CD14-positive monocyte (primary cell): ENCODE measurements around the gene TSPAN32. TPM values are rescaled to one million over a fixed set of nuclear protein-coding genes. Genes with fewer than 3 reads are reported as not detected.
"Not testable (repeated sequence)": the region's sequence is repeated elsewhere in the genome, so short reads cannot be mapped to it uniquely, and the experiment has no call there.

ENCODE experiments used
- DNase-seq, 3 donors: peaks; one replicate each; pipeline ENCODE4 v3.0.0-alpha.2; 2011 to 2022
- H2AFZ ChIP-seq: 2 replicates; pipeline ENCODE4 v1.6.0; 2012; ENCODE audit warnings: mild to moderate bottlenecking, low read depth, low read length, inconsistent platforms; ENCODE audit not compliant: insufficient read depth, poor library complexity, severe bottlenecking
- H3K27ac ChIP-seq, 2 donors: 1 replicate in 1 of 2; 2 replicates in 1 of 2; pipeline ENCODE4 v1.5.1; 2012 to 2013; ENCODE audit warnings: low read length in 2 of 2, control low read depth in 1 of 2, inconsistent platforms in 1 of 2, low read depth in 1 of 2, mild to moderate bottlenecking in 1 of 2
- H3K27me3 ChIP-seq, 2 donors: one replicate each; pipeline versions ENCODE4 v1.6.0 to v1.6.1; 2011 to 2013; ENCODE audit warnings: low read length in 2 of 2; ENCODE audit not compliant: control insufficient read depth in 2 of 2, insufficient read depth in 2 of 2
- H3K36me3 ChIP-seq, 2 donors: replicated peaks in 1 of 2; 1 replicate in 1 of 2; 2 replicates in 1 of 2; pipeline versions ENCODE4 v1.5.1 to v1.6.1; 2012 to 2013; ENCODE audit warnings: low read length in 2 of 2, control low read depth in 1 of 2, inconsistent platforms in 1 of 2, mild to moderate bottlenecking in 1 of 2; ENCODE audit not compliant: insufficient read depth in 2 of 2, control insufficient read depth in 1 of 2
- H3K4me1 ChIP-seq, 2 donors: 1 replicate in 1 of 2; 2 replicates in 1 of 2; pipeline versions ENCODE4 v1.5.1 to v1.6.1; 2012 to 2013; ENCODE audit warnings: low read length in 2 of 2, control low read depth in 1 of 2, inconsistent platforms in 1 of 2, mild to moderate bottlenecking in 1 of 2, moderate library complexity in 1 of 2; ENCODE audit not compliant: insufficient read depth in 2 of 2, control insufficient read depth in 1 of 2
- H3K4me2 ChIP-seq: replicated peaks from 2 replicates; pipeline ENCODE3; 2012; ENCODE audit warnings: low read length, moderate library complexity, mild to moderate bottlenecking; ENCODE audit not compliant: poor library complexity, severe bottlenecking; ENCODE audit errors: extremely low read depth
- H3K4me3 ChIP-seq, 3 experiments: fragments of 200-600 bp in 1 of 3; sonication (generic) in 1 of 3; replicated peaks in 1 of 3; 1 replicate in 2 of 3; 2 replicates in 1 of 3; pipeline ENCODE4 v1.5.1; 2011 to 2013; ENCODE audit warnings: low read length in 3 of 3, mild to moderate bottlenecking in 3 of 3, control low read depth in 2 of 3, low read depth in 2 of 3, inconsistent platforms in 1 of 3, moderate library complexity in 1 of 3
- H3K79me2 ChIP-seq: 2 replicates; pipeline ENCODE4 v1.6.0; 2012; ENCODE audit warnings: mild to moderate bottlenecking, control low read depth, inconsistent platforms, low read length, moderate library complexity; ENCODE audit not compliant: insufficient read depth
- H3K9ac ChIP-seq: 2 replicates; pipeline ENCODE4 v1.6.0; 2017; ENCODE audit warnings: low read length, mild to moderate bottlenecking; ENCODE audit not compliant: insufficient read depth, poor library complexity, severe bottlenecking
- H3K9me3 ChIP-seq, 2 donors: replicated peaks in 1 of 2; 1 replicate in 1 of 2; 2 replicates in 1 of 2; pipeline versions ENCODE4 v1.5.1 to v1.6.1; 2012 to 2013; ENCODE audit warnings: low read length in 2 of 2, control low read depth in 1 of 2; ENCODE audit not compliant: control insufficient read depth in 1 of 2, insufficient read depth in 1 of 2
- H4K20me1 ChIP-seq: 2 replicates; pipeline ENCODE4 v1.6.0; 2012; ENCODE audit warnings: mild to moderate bottlenecking, low read length, control low read depth, moderate library complexity; ENCODE audit not compliant: insufficient read depth
- H3K27ac Mint-ChIP-seq, 7 donors: one replicate each; pipeline ENCODE4 v1.8.0; 2020; ENCODE audit warnings: mild to moderate bottlenecking in 7 of 7, mixed read lengths in 7 of 7, moderate library complexity in 6 of 7, inconsistent platforms in 2 of 7
- H3K27me3 Mint-ChIP-seq, 3 donors: one replicate each; pipeline ENCODE4 v1.8.0; 2021 to 2022; ENCODE audit warnings: low read depth in 3 of 3, mild to moderate bottlenecking in 3 of 3, mixed read lengths in 3 of 3, moderate library complexity in 3 of 3, inconsistent platforms in 1 of 3
- H3K36me3 Mint-ChIP-seq, 2 donors: one replicate each; pipeline ENCODE4 v1.8.0; 2020; ENCODE audit warnings: mixed read lengths in 2 of 2, inconsistent platforms in 1 of 2, mild to moderate bottlenecking in 1 of 2
- H3K4me1 Mint-ChIP-seq: one replicate; pipeline ENCODE4 v1.8.0; 2020; ENCODE audit warnings: mild to moderate bottlenecking, mixed read lengths
- H3K4me3 Mint-ChIP-seq, 2 donors: one replicate each; pipeline ENCODE4 v1.8.0; 2020; ENCODE audit warnings: mild to moderate bottlenecking in 2 of 2, mixed read lengths in 2 of 2, moderate library complexity in 1 of 2
- H3K9me3 Mint-ChIP-seq, 7 donors: one replicate each; pipeline ENCODE4 v1.8.0; 2020 to 2022; ENCODE audit warnings: mixed read lengths in 7 of 7, mild to moderate bottlenecking in 6 of 7, moderate library complexity in 6 of 7, inconsistent platforms in 2 of 7
- WGBS: methylation state at CpG from one replicate; pipeline ENCODE4 v1.1.5; 2013; ENCODE audit warnings: missing lambda C conversion rate; ENCODE audit not compliant: insufficient coverage; 5-methylcytosine and 5-hydroxymethylcytosine counted together
- intact Hi-C, 2 donors: fragments of 100-400 bp; cut with micrococcal nuclease; formaldehyde crosslinking; loops; one replicate each; pipeline versions ENCODE4 v1.15.0 to v1.15.1; 2023
- polyA plus RNA-seq, 3 donors: library from polyadenylated mRNA; depleted of rRNA in 1 of 3; unstranded in 2 of 3; stranded (reverse) in 1 of 3; fragments of 300-500 nt in 2 of 3; fragments of >200 nt in 1 of 3; fragmentation: Illumina TruSeq in 2 of 3; gene quantifications; 1 replicate in 2 of 3; 2 replicates in 1 of 3; pipeline ENCODE4 v1.2.3, GENCODE V29; 2012 to 2021
- TF ChIP-seq, protein P1 (sequence below): fragments of 200-600 bp; IDR thresholded peaks from one replicate; pipeline ENCODE4 v1.8.0; 2022; ENCODE audit warnings: antibody characterized with exemption, mild to moderate bottlenecking

Gene TSPAN32
- polyA plus RNA-seq, 3 donors = 34.8 to 136 (median 82.5) TPM

DNA sequence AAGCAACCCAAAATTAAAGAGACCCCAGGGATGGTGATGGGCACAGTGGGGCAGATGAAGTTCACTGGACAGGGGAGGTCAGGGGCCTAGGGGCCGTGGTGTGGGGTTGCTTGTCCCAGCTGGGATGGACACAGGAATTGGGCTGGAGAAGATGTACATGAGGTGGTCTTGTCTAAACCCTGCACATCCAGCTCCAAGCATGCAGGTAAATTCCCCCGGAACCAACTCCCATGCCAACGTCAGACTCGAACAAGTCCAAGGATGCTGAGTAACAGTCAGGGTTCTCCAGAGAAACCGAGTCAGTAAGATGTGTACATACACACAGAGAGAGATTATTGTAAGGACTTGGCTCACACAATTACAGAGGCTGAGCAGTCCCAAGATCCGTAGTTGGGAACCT lies 28.9 kb downstream of the TSPAN32 start:
- Histone ChIP-seq H2AFZ (no peak overlapping the region), H3K36me3 (no peaks in the 10 kb centered on the region), H3K4me2 (no peak overlapping the region), H3K27me3 (peaks cover 0 to 7% of the 10 kb centered on the region in 2 donors), H3K27ac (no peak overlapping the region), H3K4me3 (no peak overlapping the region), H3K9me3 (peaks cover 23 to 27% of the 10 kb centered on the region in 2 donors), H3K79me2 (no peaks in the 10 kb centered on the region), H3K4me1 (no peaks in the 10 kb centered on the region), H4K20me1 (no peaks in the 10 kb centered on the region), H3K9ac (no peak overlapping the region)
- Mint-ChIP-seq H3K9me3 (peaks cover 20 to 40% (median 37%) of the 10 kb centered on the region in 7 donors), H3K4me1 (peaks cover 4% of the 10 kb centered on the region), H3K27ac (peak overlapping the region in 1 of 7 donors; percentile 33), H3K27me3 (peaks cover 16 to 35% (median 22%) of the 10 kb centered on the region in 3 donors), H3K36me3 (peaks cover 0 to 5% of the 10 kb centered on the region in 2 donors), H3K4me3 (no peak overlapping the region)
- DNase-seq = no peak
- TF ChIP-seq, protein P1, sequence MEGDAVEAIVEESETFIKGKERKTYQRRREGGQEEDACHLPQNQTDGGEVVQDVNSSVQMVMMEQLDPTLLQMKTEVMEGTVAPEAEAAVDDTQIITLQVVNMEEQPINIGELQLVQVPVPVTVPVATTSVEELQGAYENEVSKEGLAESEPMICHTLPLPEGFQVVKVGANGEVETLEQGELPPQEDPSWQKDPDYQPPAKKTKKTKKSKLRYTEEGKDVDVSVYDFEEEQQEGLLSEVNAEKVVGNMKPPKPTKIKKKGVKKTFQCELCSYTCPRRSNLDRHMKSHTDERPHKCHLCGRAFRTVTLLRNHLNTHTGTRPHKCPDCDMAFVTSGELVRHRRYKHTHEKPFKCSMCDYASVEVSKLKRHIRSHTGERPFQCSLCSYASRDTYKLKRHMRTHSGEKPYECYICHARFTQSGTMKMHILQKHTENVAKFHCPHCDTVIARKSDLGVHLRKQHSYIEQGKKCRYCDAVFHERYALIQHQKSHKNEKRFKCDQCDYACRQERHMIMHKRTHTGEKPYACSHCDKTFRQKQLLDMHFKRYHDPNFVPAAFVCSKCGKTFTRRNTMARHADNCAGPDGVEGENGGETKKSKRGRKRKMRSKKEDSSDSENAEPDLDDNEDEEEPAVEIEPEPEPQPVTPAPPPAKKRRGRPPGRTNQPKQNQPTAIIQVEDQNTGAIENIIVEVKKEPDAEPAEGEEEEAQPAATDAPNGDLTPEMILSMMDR = no peak
- WGBS = 94% methylated on average over 5 of the region's 6 CpGs
- intact Hi-C loops = no loop called here

DNA sequence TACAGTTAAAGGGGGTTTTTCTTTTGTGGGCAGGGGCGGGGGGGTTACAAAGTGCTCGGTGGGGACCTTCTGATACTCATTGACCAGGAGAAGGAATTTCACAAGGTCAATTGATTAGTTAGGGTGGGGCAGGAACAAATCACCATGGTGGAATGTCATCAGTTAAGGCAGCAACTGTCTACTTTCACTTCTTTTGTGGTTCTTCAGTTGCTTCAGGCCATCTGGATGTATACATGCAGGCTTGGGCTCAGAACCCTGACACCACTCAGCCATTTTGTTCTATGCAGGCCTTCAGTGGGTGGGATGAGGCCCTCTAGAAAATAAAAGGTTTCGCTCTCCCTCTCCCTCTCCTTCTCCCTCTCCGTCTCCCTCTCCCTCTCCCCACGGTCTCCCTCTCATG lies 29.6 kb downstream of the TSPAN32 start:
- H3K36me3 Mint-ChIP-seq = peaks cover 0 to 5% of the 10 kb centered on the region in 2 donors
- Histone ChIP-seq H3K4me2 (no peak overlapping the region), H3K4me3 (no peak overlapping the region), H3K79me2 (no peaks in the 10 kb centered on the region), H3K4me1 (no peaks in the 10 kb centered on the region), H3K27ac (no peak overlapping the region), H3K27me3 (peaks cover 0 to 11% of the 10 kb centered on the region in 2 donors), H3K9ac (no peak overlapping the region), H3K9me3 (peaks cover 23 to 26% of the 10 kb centered on the region in 2 donors), H2AFZ (no peak overlapping the region), H3K36me3 (no peaks in the 10 kb centered on the region), H4K20me1 (no peaks in the 10 kb centered on the region)
- WGBS = 100% methylated on average over 2 of the region's 5 CpGs
- TF ChIP-seq, protein P1 = no peak
- peaks cover 18 to 37% (median 22%) of the 10 kb centered on the region in 3 donors for H3K27me3 Mint-ChIP-seq
- no peak overlapping the region for H3K27ac Mint-ChIP-seq
- intact Hi-C loops = no loop called here
- no peak overlapping the region for H3K4me3 Mint-ChIP-seq
- H3K9me3 Mint-ChIP-seq = peaks cover 19 to 36% (median 33%) of the 10 kb centered on the region in 7 donors
- peaks cover 4% of the 10 kb centered on the region for H3K4me1 Mint-ChIP-seq
- no peak for DNase-seq

DNA sequence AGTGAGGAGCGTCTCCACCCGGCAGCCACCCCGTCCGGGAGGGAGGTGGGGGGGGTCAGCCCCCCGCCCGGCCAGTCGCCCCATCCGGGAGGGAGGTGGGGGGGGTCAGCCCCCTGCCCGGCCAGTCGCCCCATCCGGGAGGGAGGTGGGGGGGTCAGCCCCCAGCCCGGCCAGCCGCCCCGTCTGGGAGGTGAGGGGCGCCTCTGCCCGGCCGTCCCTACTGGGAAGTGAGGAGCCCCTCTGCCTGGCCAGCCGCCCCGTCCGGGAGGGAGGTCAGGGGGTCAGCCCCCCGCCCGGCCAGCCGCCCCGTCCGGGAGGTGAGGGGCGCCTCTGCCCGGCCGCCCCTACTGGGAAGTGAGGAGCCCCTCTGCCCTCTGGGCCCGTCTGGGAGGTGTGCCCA lies 30.8 kb downstream of the TSPAN32 start:
- H3K4me3 Mint-ChIP-seq, H3K4me2 ChIP-seq, H3K36me3 ChIP-seq, DNase-seq, H3K4me1 ChIP-seq, H3K36me3 Mint-ChIP-seq, H3K9ac ChIP-seq, H4K20me1 ChIP-seq, H3K27ac ChIP-seq, H2AFZ ChIP-seq, H3K27ac Mint-ChIP-seq, H3K4me1 Mint-ChIP-seq, H3K4me3 ChIP-seq, intact Hi-C loops, H3K79me2 ChIP-seq: not testable (repeated sequence)
- peaks cover 23 to 26% of the 10 kb centered on the region in 2 donors for H3K9me3 ChIP-seq
- WGBS = no CpG with 5 or more reads among the region's 29 CpGs
- peaks cover 0 to 12% of the 10 kb centered on the region in 2 donors for H3K27me3 ChIP-seq
- Mint-ChIP-seq H3K9me3 (peaks cover 19 to 34% (median 28%) of the 10 kb centered on the region in 7 donors), H3K27me3 (peaks cover 18 to 38% (median 24%) of the 10 kb centered on the region in 3 donors)
